GM18511 (cell line): ENCODE measurements around the gene COG7.
"Not testable (repeated sequence)": the region's sequence is repeated elsewhere in the genome, so short reads cannot be mapped to it uniquely, and the experiment has no call there.

Source experiments
- ATAC-seq: cut with Tn5 transposase; IDR thresholded peaks from one replicate; pipeline ENCODE4 v1.9.1; 2021; ENCODE audit warnings: mild to moderate bottlenecking, moderate library complexity; ENCODE audit not compliant: unreplicated experiment

The COG7 gene

DNA sequence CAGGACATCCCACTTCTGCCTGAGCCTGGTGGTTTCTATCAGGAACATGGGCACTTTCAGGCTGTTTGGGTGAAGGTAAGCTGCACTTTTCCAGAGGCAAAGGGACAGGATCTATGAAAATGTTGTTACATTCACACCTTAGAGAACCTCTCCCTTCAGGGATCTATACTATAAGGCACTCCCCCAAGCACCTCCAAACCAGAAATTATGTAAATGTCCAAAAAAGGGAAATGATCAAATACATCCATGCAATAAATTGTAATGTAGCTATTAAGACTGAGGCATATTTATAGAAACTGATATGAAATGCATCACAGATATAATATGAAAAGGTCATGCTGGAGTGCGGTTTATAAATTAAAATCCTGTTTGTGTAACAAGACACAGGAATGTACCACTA lies 23.3 kb upstream of the COG7 start:
- no peak for ATAC-seq

DNA sequence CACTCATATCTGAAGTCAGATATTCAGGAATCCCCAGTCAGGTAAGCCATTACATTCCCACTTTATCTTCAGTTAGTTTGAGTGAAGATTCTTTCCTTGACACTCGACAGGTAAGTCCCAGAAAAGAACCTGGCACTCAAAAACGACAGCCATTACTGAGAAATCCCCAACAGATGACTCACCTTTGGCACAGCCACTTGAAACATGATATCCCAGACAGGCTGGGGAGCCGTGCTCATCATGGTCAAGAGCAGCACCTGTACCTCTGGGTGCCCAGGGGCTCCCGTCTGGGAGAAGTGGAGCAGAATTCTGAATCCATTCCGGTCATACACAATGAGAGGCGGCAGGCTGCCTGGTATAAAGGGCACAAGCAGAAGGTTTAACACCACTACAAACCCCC lies 16.8 kb upstream of the COG7 start:
- ATAC-seq = no peak

DNA sequence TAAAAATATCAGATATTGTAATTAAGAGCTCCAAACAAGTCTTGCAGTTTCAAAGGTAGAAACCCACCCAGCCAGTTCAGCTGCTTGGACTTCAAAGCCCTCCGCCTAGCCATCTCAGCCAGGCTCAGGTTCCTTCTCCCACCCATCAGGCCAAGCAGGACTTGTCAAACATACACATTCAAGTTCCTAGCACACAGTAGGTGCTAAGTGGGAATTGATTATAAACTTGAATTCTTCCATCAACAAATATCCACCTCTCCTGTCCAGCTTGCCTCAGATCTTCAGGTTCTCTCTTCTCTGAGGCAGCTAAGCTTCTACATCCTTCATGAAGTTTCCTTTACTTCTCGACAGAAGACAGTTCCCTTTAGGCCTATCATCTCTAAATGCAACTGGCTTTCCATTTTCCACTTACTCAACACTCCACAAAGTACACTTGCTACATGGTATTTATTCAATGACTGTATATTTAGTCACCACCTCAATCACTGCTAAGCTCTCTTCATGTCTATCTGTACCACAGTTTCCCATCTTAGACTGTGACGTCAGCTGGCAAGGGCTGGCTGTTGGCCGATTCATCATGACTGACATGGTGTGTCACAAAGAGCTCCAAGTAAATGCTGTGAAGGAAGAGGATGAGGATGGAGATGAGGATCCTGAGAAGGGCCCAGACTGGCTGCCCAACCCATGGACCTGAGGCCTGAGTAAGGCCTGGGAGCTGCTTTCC lies 13.3 kb upstream of the COG7 start:
- ATAC-seq = no peak

DNA sequence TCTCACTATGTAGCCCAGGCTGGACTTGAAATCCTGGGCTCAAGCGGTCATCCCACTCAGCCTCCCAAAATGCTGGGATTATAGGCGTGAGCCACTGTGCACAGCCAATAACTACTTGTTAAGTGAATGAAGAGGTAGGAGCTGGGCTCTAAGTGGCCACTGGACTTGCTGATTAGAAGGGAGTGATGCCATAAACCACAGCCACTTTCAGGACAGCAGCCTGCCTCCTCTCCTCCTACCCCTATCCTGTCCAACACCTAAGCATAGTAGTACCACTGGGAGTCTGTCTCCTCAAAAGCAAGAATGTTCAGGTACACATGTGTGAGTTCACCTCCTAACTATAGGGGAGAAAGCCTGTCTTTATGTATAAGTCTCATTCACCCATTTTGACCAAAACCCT lies 12.2 kb upstream of the COG7 start:
- no peak for ATAC-seq

DNA sequence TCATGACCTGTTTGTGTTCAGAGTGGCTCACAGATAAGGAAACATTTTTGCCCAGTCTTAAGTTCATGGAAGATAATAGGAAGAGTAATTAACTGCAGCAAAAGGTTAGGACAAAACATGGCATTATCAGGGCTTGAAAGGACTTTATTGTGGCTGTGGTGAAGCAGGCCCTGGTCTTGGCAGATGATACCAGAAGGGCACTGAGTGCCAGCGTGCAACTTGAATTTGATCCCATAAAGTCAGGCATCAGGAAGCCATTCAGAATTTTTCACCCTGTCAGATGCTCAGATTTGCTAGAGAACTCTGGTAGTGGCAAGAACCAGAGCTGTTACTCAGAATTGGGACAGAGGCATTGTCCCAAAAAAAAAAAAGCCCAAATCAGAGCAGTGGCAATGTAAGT lies 11.2 kb upstream of the COG7 start:
- ATAC-seq = no peak

DNA sequence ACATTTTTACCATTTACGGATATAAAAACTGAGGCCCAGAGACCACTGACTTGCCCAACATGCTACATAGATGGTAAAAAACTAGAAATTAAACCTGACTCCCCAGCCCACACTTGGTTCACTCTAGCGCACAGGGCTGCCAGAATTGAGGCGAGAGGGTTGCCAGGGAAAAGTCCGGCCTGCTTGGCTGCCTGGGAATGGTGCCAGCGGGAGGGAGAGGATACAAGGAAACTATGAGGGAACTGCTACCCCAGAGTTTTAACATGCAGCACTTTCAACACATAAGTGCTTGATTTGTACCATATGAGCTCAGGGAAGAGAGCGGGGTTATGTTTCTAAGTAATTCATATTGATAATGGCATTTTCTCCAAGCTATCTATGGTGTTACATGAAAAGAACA lies 10.0 kb upstream of the COG7 start:
- ATAC-seq = not testable (repeated sequence)

DNA sequence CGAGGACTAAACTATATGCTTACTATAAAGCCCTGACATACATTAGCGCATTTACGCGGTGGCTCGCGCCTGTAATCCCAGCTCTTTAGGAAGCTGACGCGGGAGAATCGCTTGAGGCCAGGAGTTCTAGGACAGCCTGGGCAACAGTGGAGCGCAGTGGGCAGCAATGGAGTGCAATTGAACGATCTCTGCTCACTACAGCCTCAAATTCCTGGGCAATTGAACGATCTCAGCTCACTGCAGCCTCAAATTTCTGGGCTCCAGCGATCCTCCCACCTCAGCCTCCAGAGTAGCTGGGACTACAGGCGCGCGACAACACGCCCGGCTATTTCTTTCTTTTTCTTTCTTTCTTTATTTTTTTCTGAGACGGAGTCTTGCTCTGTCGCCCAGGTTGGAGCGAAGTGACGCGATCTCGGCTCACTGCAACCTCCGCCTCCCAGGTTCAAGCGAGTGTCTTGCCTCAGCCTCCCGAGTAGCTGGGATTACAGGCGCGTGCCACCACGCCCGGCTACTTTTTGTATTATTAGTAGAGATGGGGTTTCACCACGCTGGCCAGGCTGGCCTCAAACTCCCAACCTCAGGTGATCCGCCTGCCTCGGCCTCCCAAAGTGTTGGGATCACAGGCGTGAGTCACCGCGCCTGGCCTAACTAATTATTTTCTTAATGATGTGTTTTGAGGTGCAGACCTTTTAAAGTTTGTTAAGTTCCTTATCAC lies 506 bp upstream of the COG7 start:
- ATAC-seq = peak; percentile 21

DNA sequence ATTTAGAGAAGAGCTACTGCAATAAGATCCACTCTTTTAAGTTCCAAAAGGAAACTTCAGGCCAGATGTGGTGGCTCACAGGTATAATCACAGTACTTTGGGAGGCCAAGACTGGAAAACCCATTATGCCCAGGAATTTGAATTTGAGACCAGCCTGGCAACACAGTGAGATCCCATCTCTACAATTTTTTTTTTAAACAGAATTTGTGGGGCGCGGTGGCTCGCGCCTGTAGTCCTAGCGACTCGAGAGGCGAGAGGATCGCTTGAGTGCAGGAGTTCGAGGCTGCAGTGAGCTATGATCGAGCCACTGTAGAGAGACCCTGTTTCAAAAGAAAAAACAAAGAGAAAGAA lies 793 bp downstream of the COG7 start:
- ATAC-seq = no peak

DNA sequence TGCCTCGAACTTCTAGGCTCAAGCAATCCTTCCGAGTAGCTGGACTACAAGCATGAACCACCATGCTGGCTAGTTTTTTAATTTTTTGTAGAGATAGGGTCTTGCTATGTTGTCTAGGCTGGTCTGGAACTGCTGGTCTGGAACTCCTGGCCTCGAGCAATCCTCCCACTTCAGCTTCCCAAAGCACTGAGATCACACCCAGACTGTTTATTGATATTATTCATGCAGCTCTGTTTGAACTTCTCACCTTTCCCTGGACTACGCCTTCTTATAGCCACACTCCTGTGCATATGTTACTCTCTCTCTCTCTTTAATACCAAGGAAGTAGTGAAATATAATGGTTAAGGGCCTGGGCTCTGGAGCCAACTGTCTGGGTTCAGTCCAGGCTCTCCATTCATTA lies 4.6 kb downstream of the COG7 start:
- ATAC-seq = no peak

DNA sequence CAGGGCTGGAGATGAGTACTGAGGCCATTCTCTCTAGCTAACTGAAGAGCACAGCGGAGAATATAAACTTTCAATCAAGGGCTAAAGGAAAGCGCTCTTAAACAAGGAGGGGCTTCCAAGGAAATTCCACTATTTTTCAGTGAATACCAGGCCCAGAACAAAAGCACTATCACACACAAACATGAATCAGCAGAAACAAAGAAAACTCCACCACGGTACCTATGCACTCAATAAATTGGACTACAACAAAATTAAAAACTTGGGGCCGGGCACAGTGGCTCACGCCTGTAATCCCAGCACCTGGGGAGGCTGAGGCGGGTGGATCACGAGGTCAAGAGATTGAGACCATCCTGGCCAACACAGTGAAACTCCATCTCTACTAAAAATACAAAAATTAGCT lies 15.4 kb downstream of the COG7 start:
- ATAC-seq = not testable (repeated sequence)

DNA sequence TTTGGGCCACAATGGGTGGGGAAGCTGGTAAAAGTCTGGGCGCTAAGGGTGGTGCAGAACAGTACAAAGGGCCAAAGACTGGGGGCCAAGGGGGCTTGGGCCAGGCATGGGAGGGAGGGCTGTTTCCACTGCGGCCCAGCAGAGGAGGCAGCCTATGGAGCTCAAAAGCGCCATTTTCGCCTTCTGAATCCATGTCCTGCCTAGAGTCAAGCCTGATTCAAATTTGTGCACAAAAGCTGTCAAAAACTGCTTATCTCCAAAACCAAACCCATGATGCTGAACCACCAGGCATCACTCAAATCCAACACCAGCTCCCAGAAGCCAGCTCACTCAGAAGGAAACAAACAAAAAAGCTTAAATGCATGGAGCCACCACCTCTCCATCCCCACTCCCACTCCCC lies 16.0 kb downstream of the COG7 start:
- no peak for ATAC-seq

DNA sequence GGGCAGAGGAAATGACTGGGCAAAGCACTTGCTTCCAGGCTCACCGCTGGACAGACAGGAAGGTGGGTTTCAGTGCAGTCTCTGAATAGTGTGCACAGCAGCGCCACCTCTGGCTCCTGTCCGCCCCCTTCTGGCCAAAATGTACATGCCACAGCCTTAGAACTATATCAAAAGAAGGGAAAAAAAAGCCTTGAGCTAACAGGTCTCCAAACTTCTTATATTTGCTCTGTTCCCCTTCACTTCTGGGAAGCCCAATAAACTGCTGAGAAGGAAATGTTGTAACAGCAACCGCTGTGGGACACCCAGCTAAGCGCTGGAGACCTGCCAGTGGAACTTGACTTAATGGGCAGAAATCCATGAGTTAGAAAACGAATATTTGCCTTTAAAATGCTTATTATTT lies 17.5 kb downstream of the COG7 start:
- ATAC-seq = no peak

DNA sequence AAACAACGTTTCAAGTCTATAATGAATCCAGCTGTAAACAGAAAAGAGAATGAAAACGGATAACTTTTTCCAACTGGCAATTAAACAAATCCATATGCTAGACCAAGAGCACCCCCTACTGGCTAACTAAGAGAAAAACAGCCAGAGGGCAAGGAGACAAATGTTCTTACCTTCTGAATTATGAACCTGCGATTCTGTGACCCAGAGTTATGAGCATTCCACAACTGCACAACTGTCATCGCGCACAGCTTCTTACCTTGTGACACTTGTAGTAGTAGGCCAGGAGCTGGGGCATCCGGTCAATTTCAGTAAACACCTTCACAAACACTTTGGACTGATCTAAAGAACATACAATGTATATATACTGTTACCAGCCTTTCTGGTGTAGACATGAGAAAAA lies 18.6 kb downstream of the COG7 start:
- ATAC-seq = no peak

DNA sequence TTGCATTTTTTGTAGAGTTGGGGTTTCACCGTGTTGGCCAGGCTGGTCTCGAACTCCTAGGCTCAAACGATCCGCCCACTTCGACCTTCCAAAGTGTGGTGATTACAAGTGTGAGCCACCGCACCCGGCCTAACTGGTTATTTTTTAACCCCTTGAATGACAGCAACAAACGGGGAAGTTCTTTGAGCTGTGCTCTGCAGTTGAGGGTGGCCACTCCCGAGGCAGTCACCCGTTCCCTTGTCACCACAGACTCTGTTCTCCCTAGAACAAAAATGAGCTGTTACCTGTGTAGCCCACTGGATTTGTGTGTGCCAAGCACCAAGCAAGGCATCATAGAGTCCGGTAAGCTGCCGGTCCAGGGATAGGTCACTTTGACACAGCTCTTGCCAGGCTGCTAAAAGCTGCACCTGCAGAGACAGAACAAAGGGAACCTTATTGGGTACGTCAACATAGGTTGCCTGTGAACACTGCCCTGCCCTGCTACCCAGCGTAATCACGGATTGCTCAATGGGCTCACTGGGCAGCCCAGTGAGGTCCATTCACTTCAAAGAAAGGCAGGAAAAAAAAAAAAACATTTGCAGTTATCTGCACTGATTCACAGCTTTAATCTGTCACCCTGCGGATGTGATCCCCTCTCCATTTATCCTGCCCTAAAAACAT lies 19.6 kb downstream of the COG7 start:
- no peak for ATAC-seq

DNA sequence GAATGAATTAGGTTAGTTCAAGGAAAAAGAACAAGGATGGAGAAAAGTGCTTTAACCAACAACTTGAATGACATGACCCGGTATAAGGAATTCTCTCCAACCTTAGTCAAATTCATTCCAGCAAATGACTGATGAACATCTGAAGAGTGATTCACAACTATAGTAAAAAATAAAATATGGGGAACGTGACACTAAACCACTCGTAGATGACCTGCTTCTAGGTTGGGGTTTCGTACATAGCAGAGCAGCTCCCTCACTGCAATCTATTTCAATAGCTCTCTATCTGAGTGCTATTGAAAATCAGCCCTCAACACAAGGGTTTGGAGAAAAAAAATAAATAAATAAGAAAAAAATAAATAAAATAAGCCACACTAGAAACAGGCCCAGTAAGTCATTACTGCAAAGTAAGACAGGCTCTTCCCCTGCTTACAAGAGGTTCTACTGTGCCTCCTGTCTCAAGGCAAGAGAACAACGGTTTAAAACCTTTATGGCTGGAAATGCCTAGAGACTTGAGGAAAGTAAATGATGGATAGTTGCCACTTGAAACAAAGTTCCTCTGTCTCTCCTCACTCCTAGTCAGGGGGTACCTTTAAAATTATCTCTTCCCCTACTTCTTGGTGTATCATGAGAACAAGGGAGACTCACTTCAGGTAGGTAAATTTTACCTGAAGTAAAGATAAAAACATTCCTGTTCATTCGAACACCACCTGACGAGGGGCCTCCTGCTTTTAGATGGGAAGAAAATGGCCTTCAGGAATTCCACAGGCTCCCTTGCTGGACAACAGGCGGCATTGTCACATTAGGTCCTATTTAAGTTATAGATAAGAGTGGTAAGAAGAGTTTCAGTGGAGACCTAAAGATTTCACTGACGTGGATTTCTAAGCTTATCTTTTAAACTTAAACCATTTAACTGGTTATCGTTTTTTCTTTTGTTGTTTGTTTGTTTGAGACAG lies 20.5 kb downstream of the COG7 start:
- ATAC-seq = no peak

DNA sequence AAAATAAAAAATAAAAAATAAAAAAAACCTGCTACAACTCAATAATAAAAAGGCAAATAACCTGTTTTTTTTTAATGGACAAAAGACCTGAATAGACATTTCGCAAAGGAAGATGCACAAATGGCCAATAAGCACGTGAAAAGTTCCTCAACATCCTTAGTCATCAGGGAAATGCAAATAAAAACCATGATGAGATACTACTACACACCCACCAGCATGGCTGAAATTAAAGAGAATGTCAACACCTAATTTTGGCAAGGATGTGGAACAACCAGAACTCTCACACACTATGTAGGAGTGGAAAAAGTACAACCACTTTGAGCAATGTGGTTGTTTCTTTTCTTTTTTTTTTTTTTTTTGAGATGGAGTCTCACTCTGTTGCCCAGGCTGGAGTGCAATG lies 24.6 kb downstream of the COG7 start:
- no peak for ATAC-seq

DNA sequence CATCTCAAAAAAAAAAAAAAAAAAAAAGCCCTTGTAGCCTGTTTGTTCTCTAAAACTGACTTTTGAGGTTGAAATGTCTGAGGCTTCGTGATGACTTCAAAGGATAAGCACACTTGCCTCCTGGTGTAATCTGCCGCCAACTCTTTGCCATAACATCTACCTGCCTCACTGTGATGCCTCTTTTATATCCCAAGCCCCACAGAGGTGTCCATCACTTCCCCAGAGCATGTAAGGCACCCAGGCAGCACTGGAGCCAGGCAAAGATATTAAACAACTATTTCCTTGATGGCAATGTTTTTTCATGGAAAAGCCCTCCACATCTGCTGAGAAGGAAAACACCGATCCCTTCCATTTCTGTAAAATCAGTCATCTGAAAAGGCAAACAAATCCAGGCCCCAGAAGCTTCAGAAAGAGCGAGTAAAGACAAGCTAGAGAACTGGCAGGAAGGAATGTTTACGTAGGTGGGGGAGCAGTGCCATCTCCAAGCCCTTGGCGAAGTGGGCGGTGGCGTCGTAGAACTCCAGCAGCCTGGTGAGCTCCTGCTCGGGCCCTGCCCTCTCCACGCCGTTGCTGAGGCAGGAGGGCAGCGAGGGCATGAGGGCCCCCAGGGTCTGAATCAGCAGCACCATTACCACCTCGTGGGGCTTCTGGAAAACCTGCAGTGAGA lies 28.6 kb downstream of the COG7 start:
- no peak for ATAC-seq

DNA sequence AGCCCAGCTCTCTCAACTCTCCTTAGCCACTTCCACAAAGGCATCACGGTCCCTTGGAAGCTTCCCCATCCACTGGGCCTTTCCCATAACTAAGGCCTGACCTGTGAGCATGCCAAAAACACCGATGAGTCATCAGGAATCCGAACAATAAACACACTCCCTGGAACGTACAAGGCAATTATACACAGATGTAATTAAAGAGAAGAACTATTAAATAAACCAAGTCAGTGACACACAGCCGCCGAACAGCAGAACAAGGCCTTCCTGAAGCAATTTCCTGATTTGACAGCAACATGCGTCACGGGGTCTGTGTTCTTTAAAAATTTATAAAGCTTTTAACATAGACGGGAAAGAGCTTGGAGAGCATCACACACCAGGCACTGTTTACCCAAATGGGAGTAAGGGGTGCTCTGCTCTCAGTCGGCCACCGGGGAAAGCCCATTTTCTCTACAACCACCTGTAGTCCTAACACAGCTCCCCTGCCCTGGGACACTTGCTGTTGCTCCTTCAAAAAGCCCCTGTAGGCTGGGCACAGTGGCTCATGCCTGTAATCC lies 29.4 kb downstream of the COG7 start:
- no peak for ATAC-seq

DNA sequence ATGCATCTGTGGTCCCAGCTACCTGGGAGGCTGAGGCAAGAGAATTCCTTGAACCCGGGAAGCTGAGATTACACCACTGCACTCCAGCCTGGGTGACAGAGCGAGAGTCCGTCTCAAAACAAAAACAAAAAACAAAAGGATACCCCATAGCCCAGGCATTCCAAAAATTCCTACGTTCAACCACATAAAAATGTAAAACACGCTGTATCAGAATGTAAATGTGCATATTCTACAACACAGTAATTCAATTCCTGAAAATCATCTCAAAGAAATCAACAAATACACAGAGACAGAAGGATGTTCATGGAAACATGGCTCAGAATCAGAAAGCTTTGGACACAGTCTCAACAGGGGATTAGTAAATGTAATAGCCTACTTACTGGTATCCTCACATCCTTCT lies 33.0 kb downstream of the COG7 start:
- no peak for ATAC-seq

DNA sequence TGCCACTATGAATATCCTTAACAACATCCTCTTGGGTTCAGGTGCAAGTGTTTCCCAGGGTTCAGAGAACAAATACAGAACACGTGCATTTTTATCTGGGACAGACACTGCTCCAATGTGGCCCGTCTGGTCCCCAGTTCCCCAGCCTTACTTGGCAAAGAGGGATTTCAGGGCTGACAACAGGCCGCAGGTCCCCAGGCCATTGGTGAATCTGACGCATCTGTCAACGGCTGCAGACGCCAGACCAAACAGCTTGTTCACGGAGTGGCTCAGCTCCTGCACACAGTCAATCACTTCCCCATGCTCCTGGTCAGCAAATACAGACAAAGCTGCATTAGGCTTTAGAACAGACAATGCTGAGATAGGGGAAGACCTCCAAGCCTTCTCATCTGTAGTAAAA lies 36.2 kb downstream of the COG7 start:
- no peak for ATAC-seq
